Activated CD4-positive, alpha-beta T cell treated with anti-CD3 and anti-CD28 coated beads, Interleukin-10, Interleukin-2, amounts not matched to agents 100 ng/mL and 50 ng/mL, durations not matched to agents 16 hours and 8 hours (primary cell): ENCODE measurements around the gene ECT2.
"Not testable (repeated sequence)": the region's sequence is repeated elsewhere in the genome, so short reads cannot be mapped to it uniquely, and the experiment has no call there.

Experiments used
- DNase-seq: peaks from one replicate; pipeline ENCODE4 v3.0.0-alpha.2; 2020

The ECT2 gene

DNA sequence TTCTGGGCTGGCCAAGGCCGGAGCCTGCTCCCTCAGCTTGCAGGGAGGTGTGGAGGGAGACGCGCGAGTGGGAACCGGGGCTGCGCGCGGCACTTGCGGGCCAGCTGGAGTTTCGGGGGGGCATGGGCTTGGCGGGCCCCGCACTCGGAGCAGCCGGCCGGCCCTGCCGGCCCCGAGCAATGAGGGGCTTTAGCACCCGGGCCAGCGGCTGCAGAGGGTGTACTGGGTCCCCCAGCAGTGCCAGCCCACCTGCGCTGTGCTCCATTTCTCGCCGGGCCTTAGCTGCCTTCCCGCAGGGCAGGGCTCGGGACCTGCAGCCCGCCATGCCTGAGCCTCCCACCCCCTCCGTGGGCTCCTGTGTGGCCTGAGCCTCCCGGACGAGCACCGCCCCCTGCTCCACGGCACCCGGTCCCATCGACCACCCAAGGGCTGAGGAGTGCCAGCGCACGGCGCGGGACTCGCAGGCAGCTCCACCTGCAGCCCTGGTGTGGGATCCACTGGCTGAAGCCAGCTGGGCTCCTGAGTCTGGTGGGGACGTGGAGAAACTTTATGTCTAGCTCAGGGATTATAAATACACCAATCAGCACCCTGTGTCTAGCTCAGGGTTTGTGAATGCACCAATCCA lies 116.3 kb downstream of the ECT2 start:
- not testable (repeated sequence) for DNase-seq

DNA sequence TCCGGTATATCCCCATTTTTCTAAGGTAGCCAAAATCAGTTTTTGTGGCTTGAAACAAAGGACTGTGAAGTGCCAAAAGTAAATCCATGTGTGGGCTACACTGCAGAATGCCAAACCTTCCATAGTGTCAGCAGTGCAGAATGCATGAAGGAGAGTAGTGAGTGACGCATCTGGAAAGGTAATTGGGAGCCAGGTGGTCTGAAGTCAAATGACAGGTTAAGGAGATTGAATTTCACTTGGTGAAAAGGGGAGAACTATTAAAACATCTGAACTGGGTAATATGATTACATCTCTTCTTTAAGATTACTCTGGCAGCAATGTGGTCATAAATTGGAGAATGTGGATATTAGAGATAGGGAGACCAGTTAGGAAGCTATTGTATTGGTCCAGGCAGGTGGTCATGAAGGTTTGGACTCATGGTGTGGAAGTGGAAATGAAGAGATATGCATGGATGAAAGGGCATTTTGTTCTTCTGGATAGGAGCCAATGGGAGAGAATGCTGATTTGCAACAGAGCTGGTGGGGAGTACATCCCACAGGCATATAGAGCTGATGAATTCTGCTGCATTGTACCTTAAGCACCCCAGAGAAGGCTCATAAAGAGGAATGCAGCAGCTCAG lies 118.2 kb downstream of the ECT2 start:
- DNase-seq, result no peak

DNA sequence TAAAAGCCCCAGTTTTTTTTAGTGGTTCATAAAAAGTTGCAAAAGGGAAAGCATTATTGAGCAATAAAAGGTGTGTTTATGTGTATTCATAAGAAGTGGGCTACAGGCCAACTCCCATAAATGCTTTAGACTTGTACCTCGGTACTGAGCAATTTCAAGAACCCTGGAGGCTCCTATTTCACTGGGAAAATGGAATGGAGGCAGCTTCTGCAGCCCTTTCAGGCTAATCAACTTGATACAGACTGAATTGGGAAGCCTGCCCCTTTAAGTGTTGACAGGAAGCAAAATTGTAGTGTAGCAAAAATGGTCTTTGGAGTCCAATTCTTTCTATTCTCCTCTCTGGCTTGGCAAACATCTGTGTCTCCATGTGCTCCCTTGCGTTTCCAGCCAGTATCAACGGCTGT lies 118.8 kb downstream of the ECT2 start:
- no peak for DNase-seq

DNA sequence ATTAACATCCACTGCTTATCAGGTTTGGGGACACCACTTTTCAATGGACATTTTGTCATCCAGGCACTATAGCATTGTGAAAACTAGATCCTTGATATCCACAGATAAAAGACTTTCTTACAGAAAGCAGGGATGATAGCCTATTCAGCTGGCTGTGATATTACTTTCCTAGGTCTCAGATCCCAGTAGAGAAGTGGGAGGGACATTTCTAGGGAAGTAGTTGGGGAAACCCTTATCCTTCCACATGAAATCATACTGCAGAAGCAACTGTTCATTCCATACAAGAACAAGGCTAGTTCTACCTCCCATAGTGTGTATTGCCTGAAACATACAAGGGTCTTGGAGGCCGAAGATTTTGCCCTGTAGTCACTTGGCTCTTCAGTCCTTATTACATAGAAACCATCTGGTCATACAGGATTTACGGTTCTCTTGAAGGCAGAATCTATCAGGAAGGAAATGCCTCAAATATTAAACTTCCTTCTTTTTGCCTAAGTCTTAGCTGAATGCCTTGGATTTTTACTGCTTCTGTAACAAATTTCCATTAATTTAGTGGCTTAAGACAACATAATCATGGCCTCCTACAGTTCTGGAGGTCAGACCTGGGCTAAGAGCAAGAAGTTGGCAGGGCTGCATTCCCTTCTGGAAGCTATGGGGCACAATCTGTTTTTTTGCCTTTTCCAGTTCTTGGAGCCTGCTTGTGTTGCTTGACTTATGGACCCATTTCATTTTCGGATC lies 119.4 kb downstream of the ECT2 start:
- no peak for DNase-seq
